A549 treated with RU486 at 1 μM for 4 hours (cell line): ENCODE data around the gene EIF3A. TPM values are rescaled to one million over a fixed set of nuclear protein-coding genes. Genes with fewer than 3 reads are reported as not detected.

Source experiments
- total RNA-seq: library from RNA; stranded (reverse); fragments of 200-300 nt; extraction: Qiagen RNA extraction; gene quantifications from 5 replicates; pipeline ENCODE4 v1.2.3, GENCODE V29; 2022; ENCODE audit warnings: low read depth

The EIF3A gene, protein sequence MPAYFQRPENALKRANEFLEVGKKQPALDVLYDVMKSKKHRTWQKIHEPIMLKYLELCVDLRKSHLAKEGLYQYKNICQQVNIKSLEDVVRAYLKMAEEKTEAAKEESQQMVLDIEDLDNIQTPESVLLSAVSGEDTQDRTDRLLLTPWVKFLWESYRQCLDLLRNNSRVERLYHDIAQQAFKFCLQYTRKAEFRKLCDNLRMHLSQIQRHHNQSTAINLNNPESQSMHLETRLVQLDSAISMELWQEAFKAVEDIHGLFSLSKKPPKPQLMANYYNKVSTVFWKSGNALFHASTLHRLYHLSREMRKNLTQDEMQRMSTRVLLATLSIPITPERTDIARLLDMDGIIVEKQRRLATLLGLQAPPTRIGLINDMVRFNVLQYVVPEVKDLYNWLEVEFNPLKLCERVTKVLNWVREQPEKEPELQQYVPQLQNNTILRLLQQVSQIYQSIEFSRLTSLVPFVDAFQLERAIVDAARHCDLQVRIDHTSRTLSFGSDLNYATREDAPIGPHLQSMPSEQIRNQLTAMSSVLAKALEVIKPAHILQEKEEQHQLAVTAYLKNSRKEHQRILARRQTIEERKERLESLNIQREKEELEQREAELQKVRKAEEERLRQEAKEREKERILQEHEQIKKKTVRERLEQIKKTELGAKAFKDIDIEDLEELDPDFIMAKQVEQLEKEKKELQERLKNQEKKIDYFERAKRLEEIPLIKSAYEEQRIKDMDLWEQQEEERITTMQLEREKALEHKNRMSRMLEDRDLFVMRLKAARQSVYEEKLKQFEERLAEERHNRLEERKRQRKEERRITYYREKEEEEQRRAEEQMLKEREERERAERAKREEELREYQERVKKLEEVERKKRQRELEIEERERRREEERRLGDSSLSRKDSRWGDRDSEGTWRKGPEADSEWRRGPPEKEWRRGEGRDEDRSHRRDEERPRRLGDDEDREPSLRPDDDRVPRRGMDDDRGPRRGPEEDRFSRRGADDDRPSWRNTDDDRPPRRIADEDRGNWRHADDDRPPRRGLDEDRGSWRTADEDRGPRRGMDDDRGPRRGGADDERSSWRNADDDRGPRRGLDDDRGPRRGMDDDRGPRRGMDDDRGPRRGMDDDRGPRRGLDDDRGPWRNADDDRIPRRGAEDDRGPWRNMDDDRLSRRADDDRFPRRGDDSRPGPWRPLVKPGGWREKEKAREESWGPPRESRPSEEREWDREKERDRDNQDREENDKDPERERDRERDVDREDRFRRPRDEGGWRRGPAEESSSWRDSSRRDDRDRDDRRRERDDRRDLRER (N-terminal part only)
- 115 to 167 TPM (median 136 TPM) in 5 replicates for total RNA-seq

DNA sequence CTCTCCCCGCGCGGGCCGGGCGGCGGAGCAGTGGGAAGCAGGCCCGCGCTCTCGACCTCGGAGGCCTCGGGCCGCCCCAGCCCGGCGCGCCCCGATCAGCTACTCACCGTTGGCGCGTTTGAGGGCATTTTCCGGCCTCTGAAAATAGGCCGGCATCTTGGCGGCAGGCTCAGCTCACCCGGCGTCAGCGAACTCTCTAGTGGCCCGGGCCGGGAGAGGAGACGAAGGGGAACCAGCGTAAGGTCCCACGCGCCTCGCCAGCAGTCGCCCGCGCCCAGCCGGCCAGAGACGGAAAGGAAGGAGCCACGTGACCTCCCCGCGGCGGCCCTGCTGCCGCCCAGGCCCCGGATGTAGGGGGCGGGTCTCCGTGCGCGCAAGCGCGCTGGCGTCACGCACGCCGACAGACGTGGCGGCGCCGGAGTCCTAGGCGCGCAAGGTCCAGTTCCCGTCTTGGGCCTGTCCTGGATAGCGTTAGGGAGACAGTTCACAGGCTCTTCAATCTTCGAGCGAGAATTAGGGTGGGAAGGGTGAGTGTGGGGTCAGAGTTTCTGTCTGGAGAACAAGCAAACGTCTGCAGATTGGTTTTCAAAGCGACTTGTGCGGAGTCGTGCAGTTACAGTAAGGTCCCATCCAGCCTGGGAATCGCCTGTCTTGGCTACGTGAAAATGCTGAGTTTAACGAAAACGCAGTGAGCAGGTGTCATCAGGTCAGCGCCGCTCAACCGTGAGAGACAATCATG lies at the start of gene EIF3A:
TSS of gene EIF3A (minus strand) at position 297 of the 739 bp plus-strand sequence. CDS start at position 156, 141 bp downstream.

GRCh38 chr10:119103903-119104653 lies 23.5 kb upstream of the EIF3A start, which contains the start of gene DENND10:
Gene DENND10 (plus strand): TSS chr10:119104113. CDS start chr10:119104143, 30 bp downstream.

GRCh38 chr10:119029613-119030420 lies 50.8 kb downstream of the EIF3A start, which contains the start of gene NANOS1:
Gene NANOS1 (plus strand): TSS chr10:119029714. CDS start chr10:119029802, 88 bp downstream.

Other genes starting within 250 kb of the EIF3A start
- gene NANOS1, start 51.1 kb downstream of the EIF3A start, total RNA-seq: 2.1 to 3.8 TPM (median 2.8 TPM) in 5 replicates
- gene DENND10, start 23.3 kb upstream of the EIF3A start, total RNA-seq: 41.2 to 62.5 TPM (median 54.6 TPM) in 5 replicates
- 45.1 to 50.6 TPM (median 49.3 TPM) in 5 replicates for gene SFXN4, start 84.9 kb upstream of the EIF3A start, total RNA-seq
- 210 to 363 TPM (median 315 TPM) in 5 replicates for gene PRDX3, start 98.0 kb upstream of the EIF3A start, total RNA-seq
- 11.1 to 13.2 TPM (median 11.8 TPM) in 5 replicates for gene GRK5, start 126.8 kb upstream of the EIF3A start, total RNA-seq